22Rv1 (cell line): ENCODE data around the gene COL23A1.
"Not testable (repeated sequence)": the region's sequence is repeated elsewhere in the genome, so short reads cannot be mapped to it uniquely, and the experiment has no call there.

Source experiments
- H3K27ac ChIP-seq: fragments of 450-650 bp; 2 replicates; pipeline ENCODE4 v1.5.1; 2017
- CTCF ChIP-seq: fragments of 450-650 bp; IDR thresholded peaks from 2 replicates; pipeline ENCODE4 v1.5.1; 2017; ENCODE audit warnings: mild to moderate bottlenecking
- ZFX ChIP-seq: fragments of 450-650 bp; IDR thresholded peaks from 2 replicates; pipeline ENCODE4 v1.6.1; 2017; ENCODE audit warnings: antibody characterized with exemption, borderline replicate concordance

The COL23A1 gene

GRCh38 chr5:178202541-178202940 lies 387.7 kb downstream of the COL23A1 start:
- TF ChIP-seq CTCF (no peak), ZFX (no peak)
- H3K27ac ChIP-seq = no peak overlapping the region

GRCh38 chr5:178201927-178202235 lies 388.3 kb downstream of the COL23A1 start:
- no peak for TF ChIP-seq CTCF
- no peak for TF ChIP-seq ZFX
- no peak overlapping the region for H3K27ac ChIP-seq

- no peak overlapping the region for H3K27ac ChIP-seq
Measured at GRCh38 chr5:178201221-178201926, 388.8 kb downstream of the COL23A1 start.

GRCh38 chr5:178199581-178200434 lies 390.4 kb downstream of the COL23A1 start:
- TF ChIP-seq CTCF = no peak
- no peak for TF ChIP-seq ZFX
- H3K27ac ChIP-seq = no peak overlapping the region

More at GRCh38 chr5:178201221-178201926, 388.8 kb downstream of the COL23A1 start:
- TF ChIP-seq ZFX (no peak), CTCF (no peak)

- TF ChIP-seq ZFX = no peak
- TF ChIP-seq CTCF = no peak
- no peak overlapping the region for H3K27ac ChIP-seq
Measured at GRCh38 chr5:178198706-178199105, 391.5 kb downstream of the COL23A1 start.

- not testable (repeated sequence) for H3K27ac ChIP-seq
Measured at GRCh38 chr5:178198151-178198550, 392.0 kb downstream of the COL23A1 start.

GRCh38 chr5:178196986-178197385 lies 393.2 kb downstream of the COL23A1 start:
- TF ChIP-seq CTCF = peak; percentile 75
- TF ChIP-seq ZFX = no peak
- no peak overlapping the region for H3K27ac ChIP-seq
